Pancreas (tissue), 10 donors: ENCODE results near the gene ARHGAP19. TPM values are rescaled to one million over a fixed set of nuclear protein-coding genes. Genes with fewer than 3 reads are reported as not detected.

Source experiments
- ATAC-seq, 4 donors: fragments of 200-7000 bp; cut with Tn5 transposase; one replicate each; pipeline versions ENCODE4 v1.8.0 to v1.9.1; 2020; ENCODE audit warnings: mild to moderate bottlenecking in 4 of 4, moderate library complexity in 4 of 4
- DNase-seq, 6 donors: peaks; one replicate each; pipeline ENCODE4 v3.0.0-alpha.2; 2020
- FAIRE-seq: peaks from 2 replicates; lab custom pipeline; 2012; peaks lifted over from hg19 to GRCh38; lab: Jason Lieb, UNC
- H3K27ac ChIP-seq, 4 donors: fragments of 200-600 bp; sonication (generic); 1 replicate in 3 of 4; 2 replicates in 1 of 4; pipeline versions ENCODE4 v1.5.0 to v1.8.0; 2020
- H3K27me3 ChIP-seq, 4 donors: fragments of 200-600 bp; one replicate each; pipeline ENCODE4 v1.8.0; 2021
- H3K36me3 ChIP-seq, 3 donors: fragments of 200-600 bp; sonication (generic) in 1 of 3; one replicate each; pipeline versions ENCODE4 v1.5.0 to v1.8.0; 2020 to 2021
- H3K4me1 ChIP-seq, 3 donors: fragments of 200-600 bp; one replicate each; pipeline ENCODE4 v1.8.0; 2021
- H3K4me3 ChIP-seq, 4 donors: fragments of 200-600 bp; sonication (generic) in 2 of 4; one replicate each; pipeline versions ENCODE4 v1.5.0 to v1.8.0; 2020 to 2021
- H3K9me3 ChIP-seq, 4 donors: fragments of 200-600 bp; one replicate each; pipeline ENCODE4 v1.8.0; 2021
- CTCF ChIP-seq, 4 donors: fragments of 200-600 bp; sonication (generic) in 3 of 4; IDR thresholded peaks; one replicate each; pipeline versions ENCODE4 v1.5.0 to v1.8.0; 2021; ENCODE audit warnings: antibody characterized with exemption in 4 of 4
- WGBS, 2 donors: extraction: QIAGEN DNeasy Blood & Tissue Kit; methylation state at CpG; one replicate each; pipeline ENCODE4 v1.1.7; 2013; 5-methylcytosine and 5-hydroxymethylcytosine counted together
- intact Hi-C, 3 donors: fragments of 100-400 bp; cut with DNase I; formaldehyde crosslinking; loops; one replicate each; pipeline versions ENCODE4 v1.11.1 to v1.14.2; 2022
- polyA plus RNA-seq, 2 donors: library from polyadenylated mRNA; stranded (reverse); fragments of 200-250 nt; gene quantifications; one replicate each; pipeline ENCODE4 v1.2.3, GENCODE V29; 2013
- total RNA-seq, 6 donors: library from RNA; stranded (reverse); fragmentation: NEBNext Ultra II Directional in 4 of 6; extraction: Animal tissue kit (Norgen Biotek cat#: 25700) in 4 of 6; gene quantifications; one replicate each; pipeline versions ENCODE4 v1.2.1 to v1.2.4, GENCODE V29; 2021 to 2023
- donor health status: healthy with polysubstance abuse.
- donor health status: DM: no; HTN: no; CAD: no; lungs with moderate emphysema.
- donor health status: DM: no; HTN: no; CAD: no.
- donor health status: control.
- donor health status: control.
- donor health status: Bipolar disorder and iron deficiency.
- donor health status: DM: yes; HTN: yes; CAD: no.
- donor health status: DM: no; HTN: no; CAD: no.
- donor health status: DM: no; HTN: no; CAD: no.
- donor health status: DM: yes; HTN: yes; CAD: no.

The ARHGAP19 gene
- total and polyA plus RNA-seq, 8 donors: 1.1 to 4.8 (median 2.4) TPM

- Histone ChIP-seq H3K9me3 (no peaks in the 10 kb centered on the region), H3K27ac (no peak overlapping the region), H3K27me3 (no peaks in the 10 kb centered on the region), H3K4me3 (no peak overlapping the region), H3K36me3 (no peaks in the 10 kb centered on the region), H3K4me1 (no peaks in the 10 kb centered on the region)
- FAIRE-seq (no peak), DNase-seq (no peak), ATAC-seq (no peak)
- WGBS, 2 donors: 96 to 97% methylated on average over 3 of the region's 3 CpGs
- intact Hi-C loops: no loop called here
- TF ChIP-seq CTCF (IDR thresholded peaks at IDR 0.05): no peak
Measured at GRCh38 chr10:97254694-97255093, 37.7 kb downstream of the ARHGAP19 start.

- no peak for TF ChIP-seq CTCF (IDR thresholded peaks at IDR 0.05)
- H3K4me1 ChIP-seq: no peaks in the 10 kb centered on the region
- no peaks in the 10 kb centered on the region for H3K9me3 ChIP-seq
- FAIRE-seq (no peak), DNase-seq (no peak), ATAC-seq (no peak)
- 82 to 98% methylated on average over 1 of the region's 1 CpG for WGBS, 2 donors
- intact Hi-C loops: no loop called here
- H3K27me3 ChIP-seq: no peaks in the 10 kb centered on the region
- no peaks in the 10 kb centered on the region for H3K36me3 ChIP-seq
- H3K4me3 ChIP-seq: no peak overlapping the region
- no peak overlapping the region for H3K27ac ChIP-seq
Measured at GRCh38 chr10:97250952-97251351, 41.5 kb downstream of the ARHGAP19 start.

- no peaks in the 10 kb centered on the region for H3K4me1 ChIP-seq
- H3K4me3 ChIP-seq: no peak overlapping the region
- H3K9me3 ChIP-seq: no peaks in the 10 kb centered on the region
- no peak overlapping the region for H3K27ac ChIP-seq
- WGBS, 2 donors: 65 to 66% methylated on average over 5 of the region's 5 CpGs
- DNase-seq (no peak), FAIRE-seq (no peak), ATAC-seq (no peak)
- intact Hi-C loops: no loop called here
- peaks cover 0 to 5% (median 0%) of the 10 kb centered on the region in 3 donors for H3K36me3 ChIP-seq
- no peak for TF ChIP-seq CTCF (IDR thresholded peaks at IDR 0.05)
- H3K27me3 ChIP-seq: no peaks in the 10 kb centered on the region
Measured at GRCh38 chr10:97243836-97244235, 48.6 kb downstream of the ARHGAP19 start.

- H3K4me1 ChIP-seq: no peaks in the 10 kb centered on the region
- ATAC-seq (no peak), DNase-seq (no peak), FAIRE-seq (no peak)
- WGBS, 2 donors: 93 to 95% methylated on average over 5 of the region's 5 CpGs
- intact Hi-C loops: loop anchor here in 1 of 3 donors (10.0 kb wide), 1 partner anchor 164 kb away; no protein-coding TSS in a partner anchor
- no peak overlapping the region for H3K4me3 ChIP-seq
- no peak for TF ChIP-seq CTCF (IDR thresholded peaks at IDR 0.05)
- H3K36me3 ChIP-seq: peaks cover 0 to 2% (median 0%) of the 10 kb centered on the region in 3 donors
- no peak overlapping the region for H3K27ac ChIP-seq
- H3K9me3 ChIP-seq: no peaks in the 10 kb centered on the region
- H3K27me3 ChIP-seq: no peaks in the 10 kb centered on the region
Measured at GRCh38 chr10:97238855-97239254, 53.6 kb downstream of the ARHGAP19 start.

- intact Hi-C loops: loop anchor here in 1 of 3 donors (10.0 kb wide), 1 partner anchor 161 kb away; no protein-coding TSS in a partner anchor
- 84 to 92% methylated on average over 4 of the region's 4 CpGs for WGBS, 2 donors
Measured at GRCh38 chr10:97235353-97235752, 57.1 kb downstream of the ARHGAP19 start.

More at GRCh38 chr10:97235353-97235752, 57.1 kb downstream of the ARHGAP19 start:
- TF ChIP-seq CTCF (IDR thresholded peaks at IDR 0.05): no peak
- Histone ChIP-seq H3K4me3 (no peak overlapping the region), H3K27ac (no peak overlapping the region), H3K36me3 (no peaks in the 10 kb centered on the region), H3K27me3 (no peaks in the 10 kb centered on the region), H3K4me1 (no peaks in the 10 kb centered on the region), H3K9me3 (no peaks in the 10 kb centered on the region)
- FAIRE-seq (no peak), DNase-seq (no peak), ATAC-seq (no peak)
